HG02840 (cell line): ENCODE measurements around the gene CST1.
"Not testable (repeated sequence)": the region's sequence is repeated elsewhere in the genome, so short reads cannot be mapped to it uniquely, and the experiment has no call there.

ENCODE experiments used
- ATAC-seq: cut with Tn5 transposase; IDR thresholded peaks from one replicate; pipeline ENCODE4 v1.9.1; 2021; ENCODE audit warnings: mild to moderate bottlenecking, moderate library complexity, moderate number of reproducible peaks; ENCODE audit not compliant: unreplicated experiment, low FRiP score

The CST1 gene

DNA sequence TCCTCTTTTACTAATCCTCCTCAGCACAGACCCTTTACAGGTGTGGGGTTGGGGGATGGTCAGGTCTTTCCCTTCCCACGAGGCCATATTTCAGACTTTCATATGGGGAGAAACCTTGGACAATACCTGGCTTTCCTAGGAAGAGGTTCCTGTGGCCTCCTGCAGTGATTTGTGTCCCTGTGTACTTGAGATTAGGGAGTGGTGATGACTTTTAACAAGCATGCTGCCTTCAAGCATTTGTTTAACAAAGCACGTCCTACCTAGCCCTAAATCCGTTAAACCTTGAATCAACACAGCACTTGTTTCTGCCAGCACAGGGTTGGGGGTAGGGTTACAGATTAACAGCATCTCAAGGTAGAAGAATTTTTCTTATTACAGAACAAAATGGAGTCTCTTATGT is 6.1 kb upstream of the CST1 start:
- not testable (repeated sequence) for ATAC-seq

DNA sequence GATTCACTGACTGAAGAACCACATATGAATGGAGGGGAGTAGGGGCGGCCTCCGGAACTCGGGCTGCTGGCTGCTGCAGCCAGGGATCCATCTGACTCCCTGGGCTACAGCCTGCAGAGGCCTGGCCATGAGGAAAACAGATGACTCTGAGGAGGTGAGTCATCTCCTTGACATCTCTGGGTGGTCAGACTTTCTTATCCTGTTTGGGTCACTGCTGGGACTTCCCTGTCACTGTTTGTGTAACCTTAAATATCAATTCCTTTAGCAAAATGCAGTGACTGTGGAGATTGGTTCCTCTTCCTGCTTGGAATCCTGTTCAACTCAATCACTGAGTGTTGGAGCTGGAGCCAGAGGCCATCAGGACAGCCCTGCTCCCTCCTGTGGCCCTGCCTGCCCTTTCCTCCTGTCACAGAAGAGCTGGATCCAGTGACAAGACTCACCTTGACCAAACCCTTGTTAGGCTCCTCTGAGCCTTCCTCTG is 4.4 kb upstream of the CST1 start:
- ATAC-seq = not testable (repeated sequence)

DNA sequence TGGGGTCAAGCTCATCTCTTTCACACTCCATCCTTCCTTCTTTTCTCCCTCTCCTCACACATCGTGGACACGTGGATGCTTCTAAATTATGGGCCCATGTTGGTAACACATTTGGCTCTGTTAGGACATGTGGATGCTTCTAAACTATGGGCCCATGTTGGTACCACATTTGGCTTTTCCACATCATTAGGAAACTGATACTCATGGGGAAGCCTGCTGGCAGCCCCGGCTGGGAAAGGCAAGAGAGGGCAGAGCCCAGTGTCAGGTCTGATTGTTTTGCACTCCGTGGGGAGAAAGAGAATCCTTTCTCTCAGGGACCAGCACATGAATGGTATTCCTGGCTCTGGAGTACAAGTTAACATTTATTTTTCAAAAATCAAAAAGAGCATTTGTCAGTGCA is 4.0 kb upstream of the CST1 start:
- ATAC-seq = no peak

DNA sequence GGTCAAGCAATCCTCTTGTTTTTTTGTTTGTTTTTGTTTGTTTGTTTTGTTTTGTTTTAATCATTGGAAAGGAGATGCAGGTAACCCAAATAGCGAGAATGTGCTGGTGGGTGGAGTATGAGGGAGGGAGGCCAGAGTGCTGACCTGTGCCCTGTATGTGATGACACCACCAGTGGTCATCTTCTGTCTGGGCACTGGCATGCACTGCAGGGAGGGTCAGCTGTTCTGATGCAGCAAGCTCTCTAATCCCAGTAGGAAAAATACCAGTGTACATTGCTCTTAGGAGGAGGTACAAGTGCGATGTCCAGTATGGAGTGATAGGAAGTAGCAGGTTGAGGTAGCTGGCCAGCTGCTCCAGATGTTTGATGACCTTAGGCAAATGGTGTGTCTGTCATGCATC is 2.9 kb upstream of the CST1 start:
- ATAC-seq = no peak

DNA sequence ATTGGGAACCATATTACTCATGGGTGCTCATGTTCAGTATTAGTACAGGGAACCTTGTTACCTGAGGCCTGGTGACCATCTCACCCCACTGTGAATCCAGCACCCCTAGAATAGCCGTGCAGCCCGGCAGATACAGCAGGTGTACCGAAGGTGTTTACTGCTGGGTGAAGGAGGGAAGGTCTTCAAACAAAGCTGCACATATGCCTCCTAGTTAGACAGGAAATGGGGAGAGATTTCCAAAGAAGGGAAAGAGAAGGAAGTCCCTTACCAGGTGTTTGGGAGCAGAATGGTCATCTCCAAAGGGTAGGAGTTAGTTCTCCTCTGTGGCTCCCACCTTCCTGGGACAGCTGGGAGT is 2.4 kb upstream of the CST1 start:
- no peak for ATAC-seq

DNA sequence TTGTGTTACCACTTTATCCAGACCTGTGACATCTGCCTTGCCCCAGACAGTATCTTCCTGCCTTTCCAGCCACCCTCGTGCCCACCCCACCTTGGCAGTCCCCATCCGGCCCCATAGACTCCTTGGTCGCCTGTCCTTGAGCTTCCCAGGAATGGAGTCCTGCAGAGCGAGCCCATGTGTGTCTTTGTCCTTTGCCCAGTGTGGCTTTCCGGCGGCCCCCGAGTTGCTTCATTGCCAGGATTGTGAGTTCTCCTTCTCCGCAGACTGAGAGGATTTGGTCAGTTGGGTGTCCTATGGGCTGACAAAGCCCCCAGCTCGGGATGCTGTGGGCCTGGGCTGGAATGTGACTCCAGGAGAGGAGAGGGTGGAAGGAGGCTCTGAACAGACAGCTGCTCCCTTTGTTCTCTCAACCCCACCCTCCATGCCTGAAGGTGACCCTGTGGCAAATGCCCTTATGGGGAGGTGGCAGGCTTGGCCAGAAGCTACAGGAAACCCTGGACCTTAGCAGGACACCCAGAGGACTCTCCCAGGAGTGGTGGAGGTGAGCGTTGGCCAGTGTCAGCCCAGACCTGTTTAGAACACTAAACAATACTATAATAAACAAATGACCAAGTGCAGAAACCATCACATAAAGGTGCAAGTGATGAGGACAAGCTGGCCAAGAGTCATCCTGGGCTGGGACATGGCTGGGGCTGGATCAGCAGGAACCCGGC is 1.9 kb upstream of the CST1 start:
- no peak for ATAC-seq

DNA sequence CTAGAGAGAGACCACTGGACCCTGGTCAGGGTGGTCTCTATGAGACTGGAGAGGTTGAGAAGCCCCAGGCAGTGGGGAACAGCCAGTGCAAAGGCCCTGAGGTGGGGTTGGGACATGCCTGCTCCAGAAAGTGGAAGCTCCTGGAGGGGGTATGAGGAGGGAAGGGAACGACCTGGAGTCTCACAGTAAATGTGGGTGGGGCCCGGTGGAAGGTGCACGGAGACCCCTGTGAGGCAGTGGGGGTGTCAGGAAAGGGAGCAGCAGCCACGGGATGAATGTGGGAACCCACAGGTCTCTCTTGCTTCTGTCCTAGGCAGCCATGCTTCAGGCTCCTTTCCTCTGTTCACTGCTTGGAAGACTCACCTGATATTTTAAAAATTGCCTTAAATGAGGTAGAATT is 1.3 kb upstream of the CST1 start:
- no peak for ATAC-seq

DNA sequence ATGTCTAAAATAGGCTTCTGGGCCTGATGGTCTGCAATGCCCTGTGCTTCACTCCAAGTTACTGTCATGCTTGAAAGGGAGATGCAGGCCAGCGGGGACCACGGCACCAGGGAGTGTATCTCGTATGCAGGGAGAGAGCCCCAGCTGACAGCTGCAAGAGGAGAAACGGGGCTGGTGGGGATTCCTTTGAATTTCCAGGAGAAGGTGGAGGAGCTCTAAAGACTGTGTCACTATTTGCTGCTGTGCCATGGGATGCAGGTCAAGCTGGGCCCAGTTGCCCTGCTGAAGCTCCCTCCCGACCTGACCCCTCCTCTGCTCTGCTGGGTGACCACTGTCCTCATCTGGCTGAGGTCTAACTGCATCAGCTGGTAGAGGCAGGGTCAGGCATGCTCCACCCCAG is 989 bp downstream of the CST1 start:
- ATAC-seq = no peak

DNA sequence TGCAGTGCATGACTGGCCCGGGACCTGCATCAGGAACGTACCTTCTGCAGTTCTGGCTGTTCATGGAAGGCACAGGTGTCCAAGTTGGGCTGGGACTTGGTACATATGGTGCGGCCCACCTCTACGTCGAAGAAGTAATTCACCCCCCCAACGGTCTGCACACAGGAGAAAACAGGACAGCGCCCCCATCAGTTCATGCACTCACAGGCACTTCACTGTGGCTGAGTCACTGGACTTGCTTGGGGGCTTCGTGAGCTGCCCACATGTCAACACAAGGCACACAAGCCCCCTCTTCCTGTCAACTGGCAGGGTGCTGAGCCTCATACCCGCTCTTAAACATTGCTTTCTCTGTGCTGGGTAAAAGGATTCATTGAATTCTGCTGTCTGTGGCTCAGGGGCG is 1.8 kb downstream of the CST1 start:
- not testable (repeated sequence) for ATAC-seq

DNA sequence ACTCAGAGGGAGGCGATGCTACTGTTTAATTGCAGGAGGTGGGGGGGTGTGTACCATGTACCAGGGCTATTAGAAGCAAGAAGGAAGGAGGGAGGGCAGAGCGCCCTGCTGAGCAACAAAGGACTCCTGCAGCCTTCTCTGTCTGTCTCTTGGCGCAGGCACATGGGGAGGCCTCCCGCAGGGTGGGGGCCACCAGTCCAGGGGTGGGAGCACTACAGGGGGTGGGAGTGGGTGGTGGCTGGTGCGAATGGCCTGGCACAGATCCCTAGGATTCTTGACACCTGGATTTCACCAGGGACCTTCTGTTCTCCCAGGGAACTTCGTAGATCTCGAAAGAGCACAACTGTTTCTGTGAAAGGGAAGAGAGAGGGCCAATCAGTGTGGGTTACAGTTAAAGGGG is 3.2 kb downstream of the CST1 start:
- not testable (repeated sequence) for ATAC-seq

DNA sequence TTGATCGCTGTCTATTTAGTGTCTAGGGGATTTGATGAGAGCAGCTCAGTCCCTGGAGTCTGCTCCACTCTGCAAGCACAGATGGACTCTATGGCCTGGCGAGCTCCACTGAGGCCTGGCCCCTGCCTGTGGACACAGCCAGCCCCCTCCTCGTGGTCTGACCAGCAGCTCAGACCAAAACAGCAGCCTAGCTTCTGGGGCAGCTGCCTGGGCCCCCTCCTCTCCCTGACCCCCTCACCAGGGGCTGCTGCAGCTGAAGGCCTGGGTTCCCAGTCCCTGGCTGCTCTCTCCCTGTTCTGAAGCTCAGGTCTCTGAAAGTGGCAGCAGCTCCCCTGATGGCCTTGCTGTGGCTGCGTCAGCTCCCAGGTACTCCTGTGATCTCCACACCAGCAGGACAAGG is 3.6 kb downstream of the CST1 start:
- ATAC-seq = not testable (repeated sequence)

DNA sequence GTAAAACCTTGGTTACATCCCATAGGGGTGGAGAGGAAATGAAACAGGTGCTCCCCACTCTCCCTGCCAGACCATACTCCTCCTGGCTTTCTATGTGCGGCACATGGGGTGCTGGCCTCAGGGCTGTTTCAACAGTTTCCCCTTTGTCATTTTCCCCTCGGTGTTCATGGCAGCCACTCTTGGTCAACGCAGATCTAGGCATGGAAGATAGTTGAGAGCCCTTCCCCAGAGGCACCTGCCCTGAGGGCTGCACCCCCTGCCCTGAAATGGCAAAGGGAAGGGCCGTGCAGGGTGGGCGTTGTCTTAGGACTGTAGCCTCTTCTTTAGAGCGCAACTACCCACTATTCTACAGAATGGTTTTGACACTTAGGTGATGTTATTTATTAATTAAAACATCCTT is 4.4 kb downstream of the CST1 start:
- ATAC-seq = no peak

DNA sequence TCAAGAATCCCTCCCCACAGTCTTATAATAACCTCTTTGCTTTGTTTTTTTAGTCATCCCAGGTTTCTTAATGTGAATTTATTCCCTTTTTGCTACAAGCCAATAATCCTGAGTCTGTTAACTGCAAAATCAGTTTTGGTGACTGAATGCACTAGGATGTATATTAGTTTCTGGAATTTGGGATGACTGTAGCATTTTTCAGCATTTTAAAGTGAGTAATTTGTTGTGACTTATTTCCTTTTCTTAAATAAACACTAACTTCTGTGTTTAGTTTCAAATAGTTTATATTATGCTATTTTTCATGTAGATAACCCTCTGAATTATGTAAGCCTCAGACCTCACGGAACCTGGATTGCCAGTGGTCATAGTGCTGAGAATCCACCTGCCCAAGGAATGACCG is 5.5 kb downstream of the CST1 start:
- ATAC-seq = no peak

DNA sequence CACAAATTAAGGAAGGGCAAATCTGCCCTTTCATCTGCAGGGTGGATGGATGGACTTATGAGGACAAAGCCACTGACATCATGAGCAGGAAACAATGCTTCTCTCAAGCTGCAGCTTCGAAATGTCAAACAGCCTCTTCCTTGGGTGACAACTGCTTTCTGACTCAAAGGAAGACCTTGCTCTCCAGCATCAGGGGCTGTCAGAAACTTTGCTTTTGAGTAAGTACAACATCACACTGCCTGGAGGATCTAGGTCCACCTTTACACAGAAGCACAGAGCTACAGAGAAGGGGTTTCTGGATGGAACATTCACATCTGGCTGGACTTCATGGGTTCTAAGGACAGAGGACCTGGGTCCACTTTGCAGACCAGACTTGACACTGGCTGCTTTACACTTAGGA is 5.9 kb downstream of the CST1 start:
- ATAC-seq = no peak

DNA sequence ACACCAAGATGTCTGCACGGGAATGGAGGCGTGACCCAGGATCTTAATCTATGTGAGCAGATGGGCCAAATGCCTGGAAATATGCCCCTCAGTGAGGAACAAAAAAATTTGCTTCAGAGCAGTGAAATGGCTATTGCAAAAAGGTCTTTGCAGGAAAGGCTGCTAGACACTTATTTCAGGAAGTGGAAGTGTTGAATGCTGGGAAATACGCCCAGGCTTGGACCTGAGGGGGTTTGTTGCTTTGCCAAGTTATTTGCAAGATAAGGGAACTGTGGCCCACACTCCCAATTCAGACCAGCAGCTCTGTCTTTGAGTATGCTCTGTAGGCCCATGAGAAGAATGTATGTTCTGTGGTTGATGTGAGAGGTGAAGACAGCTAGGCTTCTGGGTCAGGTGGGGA is 15.3 kb downstream of the CST1 start:
- not testable (repeated sequence) for ATAC-seq

DNA sequence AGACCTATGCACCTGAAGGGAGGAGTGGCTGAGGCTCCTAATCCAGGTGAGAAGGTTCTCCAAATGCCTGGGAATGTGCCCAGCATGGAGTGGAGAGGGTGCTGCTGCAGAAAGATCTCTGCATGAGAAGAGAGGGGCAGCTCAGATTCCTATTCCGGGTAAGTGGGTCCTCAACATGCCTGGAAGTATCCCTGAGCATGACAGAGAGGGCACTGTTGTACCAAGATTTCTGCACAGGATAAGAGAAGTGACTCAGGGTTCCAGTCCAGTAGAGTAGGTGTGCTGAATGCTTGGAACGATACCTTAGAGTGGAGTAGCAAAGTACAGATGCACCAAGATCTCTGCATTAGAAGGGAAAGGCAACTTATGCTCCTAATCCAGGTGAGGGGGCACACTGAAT is 15.8 kb downstream of the CST1 start:
- ATAC-seq = not testable (repeated sequence)

DNA sequence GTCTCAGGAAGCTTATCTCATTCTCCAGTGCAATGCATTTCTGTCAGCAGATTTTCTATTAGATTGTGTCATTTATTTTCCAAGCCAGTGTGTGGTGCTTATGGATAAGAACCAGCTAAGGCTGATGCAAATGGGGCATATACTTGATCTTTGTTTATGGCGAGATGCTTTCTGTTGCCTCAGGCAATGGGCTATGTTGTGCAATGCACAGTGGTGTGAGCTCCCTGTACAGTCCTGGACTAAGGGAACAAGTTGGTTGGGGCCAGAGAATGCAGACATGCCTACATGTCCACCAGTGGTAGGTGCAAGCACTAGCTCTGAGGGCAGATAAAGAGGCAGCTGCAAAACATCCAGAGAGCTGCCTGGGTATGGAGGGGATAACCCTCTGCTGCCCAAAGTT is 16.3 kb downstream of the CST1 start:
- ATAC-seq = not testable (repeated sequence)

DNA sequence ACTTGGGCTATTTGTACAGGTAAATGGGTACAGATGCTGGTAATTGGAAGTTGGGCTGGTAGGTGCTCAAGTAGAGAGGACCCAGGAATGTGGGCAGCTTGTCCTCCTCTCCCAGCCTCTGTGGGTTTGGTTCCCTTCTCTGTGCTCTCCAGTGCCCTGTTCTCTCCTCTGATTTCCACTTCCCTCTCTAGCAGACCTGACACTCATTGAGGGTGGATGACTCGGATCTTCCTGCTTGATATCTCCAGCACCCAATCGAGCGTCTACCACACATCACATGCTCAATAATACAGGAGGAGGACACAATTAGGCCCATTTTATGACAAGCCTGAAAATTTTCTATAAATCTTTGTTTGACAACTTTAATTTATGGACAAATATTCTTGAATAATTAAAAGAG is 23.7 kb downstream of the CST1 start:
- ATAC-seq = no peak

DNA sequence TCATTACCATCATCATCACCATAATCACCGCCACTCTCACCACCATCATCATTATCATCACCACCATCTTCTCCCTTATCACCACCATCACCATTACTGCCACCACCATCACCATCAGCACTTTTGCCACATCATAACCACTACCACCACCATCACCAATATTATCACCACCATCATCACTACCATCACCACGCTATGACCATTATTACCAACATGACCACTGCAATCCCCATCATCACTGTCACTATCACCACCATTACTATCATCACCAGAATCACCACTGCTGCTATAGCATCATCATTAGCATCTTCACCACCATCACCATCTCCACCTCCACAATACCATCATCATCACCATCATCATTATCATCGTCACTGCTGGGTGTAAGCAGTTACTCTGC is 25.6 kb downstream of the CST1 start:
- no peak for ATAC-seq

DNA sequence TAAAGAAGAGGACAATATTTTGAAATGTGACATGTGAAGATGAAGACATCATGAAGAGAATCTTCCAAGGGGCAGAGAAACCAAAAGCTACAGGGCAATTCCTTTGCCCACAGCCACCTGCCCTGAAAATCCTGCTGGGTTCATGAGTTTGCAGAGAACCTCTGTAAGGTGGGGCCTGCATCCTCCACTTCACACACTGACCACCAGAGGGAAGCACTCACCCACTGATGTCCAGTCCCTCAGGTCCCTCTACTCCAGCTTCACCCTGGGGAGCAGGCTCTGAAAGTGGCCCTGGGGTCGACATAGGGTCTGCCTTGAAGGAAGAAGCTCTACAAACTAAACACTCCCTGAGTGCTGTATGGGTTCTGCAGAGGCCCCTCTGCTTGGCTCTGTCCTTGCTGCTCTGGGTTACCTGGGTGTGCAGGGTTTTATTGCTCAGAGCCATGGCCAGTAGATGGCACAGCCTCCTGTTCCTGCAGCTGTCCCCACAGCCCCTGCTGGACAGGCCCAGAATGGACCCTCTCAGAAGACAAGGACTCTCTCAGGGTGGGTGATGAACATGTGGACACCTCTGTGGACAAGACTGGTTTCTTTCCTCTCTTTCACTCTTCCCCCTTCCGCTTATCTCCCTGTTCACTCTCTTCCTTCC is 27.0 kb downstream of the CST1 start:
- ATAC-seq = not testable (repeated sequence)

DNA sequence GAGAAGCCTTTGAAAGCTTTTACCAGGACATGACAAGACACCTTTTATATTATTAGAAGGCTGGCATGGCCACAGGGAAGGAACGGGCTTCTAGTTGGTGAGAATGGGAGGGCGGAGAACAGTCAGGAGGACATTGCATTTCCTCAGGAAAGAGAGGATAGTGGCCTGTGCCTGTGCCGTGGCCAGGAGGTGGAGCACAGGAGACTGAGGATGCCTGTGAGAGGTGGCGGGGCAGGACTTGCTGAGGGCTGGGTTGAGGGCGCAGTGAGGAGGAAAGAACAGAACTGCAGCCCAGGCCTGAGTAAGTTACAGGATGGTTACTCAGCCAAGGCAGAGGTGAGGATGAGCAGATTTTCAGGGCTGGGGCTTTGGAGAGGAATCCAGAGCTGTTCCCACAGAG is 27.9 kb downstream of the CST1 start:
- not testable (repeated sequence) for ATAC-seq

DNA sequence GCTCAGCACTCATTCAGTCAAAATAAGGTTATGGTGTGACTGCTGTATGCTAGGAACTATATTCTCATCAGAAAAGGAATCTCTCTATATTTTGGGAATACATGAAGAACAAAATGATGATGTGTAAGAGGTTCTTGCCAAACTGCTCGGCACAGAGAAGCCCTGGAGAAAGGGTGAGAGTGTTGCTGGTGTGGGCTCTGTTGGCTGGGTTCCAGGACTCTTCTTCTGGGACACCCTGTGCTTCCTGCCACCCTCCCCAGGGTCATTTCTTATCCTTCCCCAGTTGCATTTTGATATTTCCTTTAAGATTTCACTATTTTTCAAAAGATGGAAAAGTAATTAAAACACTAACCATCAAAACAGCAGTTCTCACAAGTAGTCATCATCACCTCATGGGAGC is 28.8 kb downstream of the CST1 start:
- ATAC-seq = no peak
